ENCODE results near the gene LMBRD2. TPM values are rescaled to one million over a fixed set of nuclear protein-coding genes. Genes with fewer than 3 reads are reported as not detected.

LMBRD2 gene
- total RNA-seq, 1 donor: 13.8 TPM

DNA sequence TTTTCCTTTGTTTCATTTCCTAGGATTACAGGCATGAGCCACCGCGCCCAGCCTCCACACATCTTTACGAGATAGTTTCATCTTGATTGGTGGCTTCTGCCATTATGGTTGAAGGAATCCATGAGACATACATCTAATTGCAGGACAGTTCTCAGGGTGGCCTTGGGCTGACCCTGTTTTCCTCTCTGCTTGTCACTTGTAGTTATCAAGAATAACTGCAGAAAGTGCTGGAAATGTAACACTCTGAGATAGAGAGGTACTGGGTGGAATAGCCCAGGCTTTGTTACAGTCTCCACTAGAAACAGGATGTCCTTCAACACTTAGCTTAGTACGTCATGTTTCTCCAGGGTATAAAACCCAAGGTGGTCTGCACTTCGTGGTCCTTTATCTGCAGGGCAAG, 95.7 kb downstream of the LMBRD2 start:
- Histone ChIP-seq H3K4me2 (ENCODE audit: insufficient read depth, low read length) (no peak overlapping the region), H3K27me3 (ENCODE audit: insufficient read depth, low read length) (peaks cover 16% of the 10 kb centered on the region), H2AFZ (ENCODE audit: low read length) (no peak overlapping the region), H3K79me2 (ENCODE audit: insufficient read depth, low read length) (no peaks in the 10 kb centered on the region), H3K27ac (ENCODE audit: low read depth, low read length) (no peak overlapping the region), H3K36me3 (ENCODE audit: insufficient read depth, low read length) (no peaks in the 10 kb centered on the region), H3K4me3 (ENCODE audit: insufficient read depth, low read length) (no peak overlapping the region), H3K4me1 (ENCODE audit: insufficient read depth, low read length) (no peaks in the 10 kb centered on the region), H4K20me1 (ENCODE audit: insufficient read depth, low read length) (no peaks in the 10 kb centered on the region), H3K9me3 (ENCODE audit: low read depth, low read length) (no peaks in the 10 kb centered on the region)
- no peak for DNase-seq (ENCODE audit: insufficient read length, low spot score, missing footprints)
- no peak for TF ChIP-seq CTCF (IDR thresholded peaks at IDR 0.05; ENCODE audit: extremely low read depth, low read depth, low read length)

- no peak for TF ChIP-seq CTCF (IDR thresholded peaks at IDR 0.05; ENCODE audit: extremely low read depth, low read depth, low read length)
- no peak overlapping the region for H2AFZ ChIP-seq (ENCODE audit: low read length)
- H3K79me2 ChIP-seq (ENCODE audit: insufficient read depth, low read length): no peaks in the 10 kb centered on the region
- no peak overlapping the region for H3K27ac ChIP-seq (ENCODE audit: low read depth, low read length)
- no peak overlapping the region for H3K4me3 ChIP-seq (ENCODE audit: insufficient read depth, low read length)
- no peaks in the 10 kb centered on the region for H4K20me1 ChIP-seq (ENCODE audit: insufficient read depth, low read length)
- H3K4me1 ChIP-seq (ENCODE audit: insufficient read depth, low read length): no peaks in the 10 kb centered on the region
- no peaks in the 10 kb centered on the region for H3K36me3 ChIP-seq (ENCODE audit: insufficient read depth, low read length)
- no peak overlapping the region for H3K4me2 ChIP-seq (ENCODE audit: insufficient read depth, low read length)
- H3K9me3 ChIP-seq (ENCODE audit: low read depth, low read length): no peaks in the 10 kb centered on the region
- H3K27me3 ChIP-seq (ENCODE audit: insufficient read depth, low read length): peaks cover 16% of the 10 kb centered on the region
- DNase-seq (ENCODE audit: insufficient read length, low spot score, missing footprints): no peak
Observed at GRCh38 chr5:36054647-36055046, 97.0 kb downstream of the LMBRD2 start.

DNA sequence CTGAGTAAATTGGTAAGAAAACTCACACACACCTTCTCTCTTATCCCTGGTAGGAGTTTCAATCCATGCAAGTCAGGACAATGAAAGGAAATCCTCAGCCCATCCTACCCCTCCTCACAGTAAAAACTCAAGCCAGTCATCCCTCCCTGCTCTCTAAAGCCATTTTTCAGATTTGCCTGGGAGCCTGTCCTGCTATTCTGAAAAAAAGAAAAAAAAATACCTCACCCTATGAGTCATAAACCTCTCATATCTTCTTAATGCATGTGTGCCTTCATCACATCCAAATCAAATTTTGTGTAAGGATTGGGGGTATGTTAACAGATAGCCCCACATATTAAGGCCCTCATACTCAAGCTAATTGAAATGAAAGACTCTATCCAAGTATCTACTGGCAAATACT, 99.1 kb downstream of the LMBRD2 start:
- H3K27me3 ChIP-seq (ENCODE audit: insufficient read depth, low read length): peaks cover 16% of the 10 kb centered on the region
- TF ChIP-seq CTCF (IDR thresholded peaks at IDR 0.05; ENCODE audit: extremely low read depth, low read depth, low read length): no peak
- H2AFZ ChIP-seq (ENCODE audit: low read length): no peak overlapping the region
- no peaks in the 10 kb centered on the region for H3K79me2 ChIP-seq (ENCODE audit: insufficient read depth, low read length)
- H3K36me3 ChIP-seq (ENCODE audit: insufficient read depth, low read length): no peaks in the 10 kb centered on the region
- H3K9me3 ChIP-seq (ENCODE audit: low read depth, low read length): no peaks in the 10 kb centered on the region
- peak; percentile 42 for DNase-seq (ENCODE audit: insufficient read length, low spot score, missing footprints)
- H3K27ac ChIP-seq (ENCODE audit: low read depth, low read length): no peak overlapping the region
- no peaks in the 10 kb centered on the region for H4K20me1 ChIP-seq (ENCODE audit: insufficient read depth, low read length)
- H3K4me3 ChIP-seq (ENCODE audit: insufficient read depth, low read length): no peak overlapping the region
- H3K4me2 ChIP-seq (ENCODE audit: insufficient read depth, low read length): no peak overlapping the region
- no peaks in the 10 kb centered on the region for H3K4me1 ChIP-seq (ENCODE audit: insufficient read depth, low read length)

DNA sequence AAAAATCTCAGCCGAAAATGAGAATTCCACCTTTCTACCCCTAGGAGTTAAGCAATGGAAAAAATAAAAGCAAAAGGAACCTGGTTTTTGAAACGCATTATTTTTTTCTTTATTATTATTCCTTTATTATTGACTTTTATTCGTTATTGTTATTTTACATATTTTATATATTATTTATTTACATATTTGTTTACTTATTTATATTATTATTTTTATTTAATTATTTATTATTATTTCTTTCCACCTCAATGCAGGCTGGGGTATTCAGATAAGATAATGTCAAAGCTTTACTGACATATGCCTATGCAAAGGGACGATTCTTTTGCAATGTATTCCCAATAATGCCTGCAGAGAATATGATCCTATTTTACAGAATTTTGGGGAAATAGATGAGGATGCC, 101.7 kb downstream of the LMBRD2 start:
- H3K4me2 ChIP-seq (ENCODE audit: insufficient read depth, low read length): no peak overlapping the region
- no peak for TF ChIP-seq CTCF (IDR thresholded peaks at IDR 0.05; ENCODE audit: extremely low read depth, low read depth, low read length)
- H3K36me3 ChIP-seq (ENCODE audit: insufficient read depth, low read length): no peaks in the 10 kb centered on the region
- H3K4me1 ChIP-seq (ENCODE audit: insufficient read depth, low read length): no peaks in the 10 kb centered on the region
- no peaks in the 10 kb centered on the region for H4K20me1 ChIP-seq (ENCODE audit: insufficient read depth, low read length)
- H3K27ac ChIP-seq (ENCODE audit: low read depth, low read length): no peak overlapping the region
- peaks cover 8% of the 10 kb centered on the region for H3K27me3 ChIP-seq (ENCODE audit: insufficient read depth, low read length)
- H3K9me3 ChIP-seq (ENCODE audit: low read depth, low read length): no peaks in the 10 kb centered on the region
- no peak for DNase-seq (ENCODE audit: insufficient read length, low spot score, missing footprints)
- H2AFZ ChIP-seq (ENCODE audit: low read length): no peak overlapping the region
- no peaks in the 10 kb centered on the region for H3K79me2 ChIP-seq (ENCODE audit: insufficient read depth, low read length)
- H3K4me3 ChIP-seq (ENCODE audit: insufficient read depth, low read length): no peak overlapping the region

Small RNAs within 50 kb of the gene (small RNA-seq; reads per million reads assigned to genes)
- gene AC016612.1 (not detected), gene MIR580 (7.0 reads per million, percentile 90 among the genes with 10 or more reads in this experiment), gene RNU6-1305P (not detected)

Other genes starting within 250 kb of the LMBRD2 start
- not detected in 2 replicates for gene CAPSL, start 213.3 kb downstream of the LMBRD2 start, total RNA-seq
- not detected in 2 replicates for gene UGT3A1, start 160.5 kb downstream of the LMBRD2 start, total RNA-seq
- gene UGT3A2, start 85.0 kb downstream of the LMBRD2 start, total RNA-seq: under 0.01 TPM in 1 of 2 replicates, not detected in the other
- gene SKP2, start 224 bp upstream of the LMBRD2 start, total RNA-seq: 17.7 and 20.6 TPM in 2 replicates
- gene NADK2, start 90.0 kb upstream of the LMBRD2 start, total RNA-seq: 34.7 and 44.8 TPM in 2 replicates
- 1.8 and 3.5 TPM in 2 replicates for gene RANBP3L, start 150.0 kb upstream of the LMBRD2 start, total RNA-seq

Measured in osteoblast (primary cell).